HUDEP-2 (cell line): ENCODE measurements around the gene PKD1.
"Not testable (repeated sequence)": the region's sequence is repeated elsewhere in the genome, so short reads cannot be mapped to it uniquely, and the experiment has no call there.

Source experiments
- DNase-seq, 76 experiments: peaks; one replicate each; lab custom pipeline; 2025; ENCODE audit not compliant: unreplicated experiment in 76 of 76; lab: John Stamatoyannopoulos, UW

PKD1 gene

DNA sequence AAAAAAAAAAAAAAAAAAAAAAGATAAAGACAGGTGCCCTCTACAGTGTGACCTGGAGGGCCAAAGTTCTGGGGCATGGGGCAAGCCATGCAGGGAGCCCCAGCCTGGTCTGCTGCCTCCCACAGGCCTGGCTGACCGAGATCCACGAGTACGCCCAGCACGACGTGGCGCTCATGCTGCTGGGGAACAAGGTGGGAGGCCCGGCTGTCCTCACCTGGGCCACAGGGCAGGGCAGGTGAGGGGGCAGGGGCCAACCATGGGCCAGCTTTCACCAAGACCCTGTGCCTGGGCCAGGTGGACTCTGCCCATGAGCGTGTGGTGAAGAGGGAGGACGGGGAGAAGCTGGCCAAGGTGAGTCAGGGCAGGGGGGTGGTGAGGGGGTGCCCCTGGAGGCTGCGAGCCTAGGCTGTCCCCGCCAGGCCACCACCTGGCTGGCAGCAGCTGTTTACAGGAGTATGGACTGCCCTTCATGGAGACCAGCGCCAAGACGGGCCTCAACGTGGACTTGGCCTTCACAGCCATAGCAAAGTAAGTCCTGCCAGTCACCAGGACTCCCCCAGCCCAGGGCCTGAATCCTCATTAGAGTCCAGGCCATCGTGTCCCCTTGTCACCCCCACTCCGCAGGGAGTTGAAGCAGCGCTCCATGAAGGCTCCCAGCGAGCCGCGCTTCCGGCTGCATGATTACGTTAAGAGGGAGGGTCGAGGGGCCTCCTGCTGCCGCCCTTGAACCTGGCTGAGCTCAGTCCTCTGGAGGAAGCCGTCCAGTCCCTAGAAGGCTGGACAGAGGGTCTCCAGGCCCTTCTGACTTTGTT is 17.2 kb upstream of the PKD1 start:
- peak in 24 of 76 experiments; percentile 9 to 65 (median 34) for DNase-seq

GRCh38 chr16:2151188-2152091 is 15.7 kb upstream of the PKD1 start:
- peak in 22 of 76 experiments; percentile 17 to 74 (median 44) for DNase-seq

DNA sequence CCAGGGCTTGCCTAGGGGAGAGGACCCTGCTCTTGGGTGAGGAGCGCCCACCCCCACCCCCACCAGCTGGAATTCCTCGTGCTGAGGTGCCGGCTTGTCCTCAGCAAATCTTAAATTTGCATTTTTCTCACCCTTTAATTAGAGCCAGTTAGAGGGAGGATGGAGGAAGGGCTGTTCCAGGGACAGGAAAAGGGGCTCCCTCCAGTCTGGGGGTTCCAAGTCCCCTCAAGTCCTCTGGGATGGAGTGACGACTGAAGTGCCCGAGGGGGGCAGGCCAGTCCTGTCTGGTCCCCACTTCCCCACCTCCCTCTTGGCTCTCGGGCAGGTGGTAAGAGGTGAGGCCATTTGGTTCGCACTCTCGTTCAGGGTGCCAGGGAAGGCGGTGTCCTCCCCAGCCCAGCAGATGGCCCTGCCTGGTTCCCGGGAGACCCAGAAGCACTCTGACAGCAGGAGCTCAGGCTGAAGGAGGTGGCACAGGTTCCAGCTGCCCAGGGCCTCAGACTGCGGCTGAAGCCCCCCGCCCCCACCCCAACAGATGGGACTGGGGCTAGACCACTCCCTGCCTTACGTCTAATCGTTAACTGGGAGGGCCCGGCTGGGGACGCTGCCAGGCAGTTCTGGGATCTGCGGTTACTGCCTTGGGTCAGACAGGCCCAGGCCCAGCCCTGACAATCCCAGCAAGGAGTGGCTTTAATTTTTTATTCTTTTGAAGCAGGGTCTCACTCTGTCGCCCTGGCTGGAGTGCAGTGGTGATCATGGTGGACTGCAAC is 14.9 kb upstream of the PKD1 start:
- peak in 65 of 76 experiments; percentile 19 to 82 (median 56) for DNase-seq

DNA sequence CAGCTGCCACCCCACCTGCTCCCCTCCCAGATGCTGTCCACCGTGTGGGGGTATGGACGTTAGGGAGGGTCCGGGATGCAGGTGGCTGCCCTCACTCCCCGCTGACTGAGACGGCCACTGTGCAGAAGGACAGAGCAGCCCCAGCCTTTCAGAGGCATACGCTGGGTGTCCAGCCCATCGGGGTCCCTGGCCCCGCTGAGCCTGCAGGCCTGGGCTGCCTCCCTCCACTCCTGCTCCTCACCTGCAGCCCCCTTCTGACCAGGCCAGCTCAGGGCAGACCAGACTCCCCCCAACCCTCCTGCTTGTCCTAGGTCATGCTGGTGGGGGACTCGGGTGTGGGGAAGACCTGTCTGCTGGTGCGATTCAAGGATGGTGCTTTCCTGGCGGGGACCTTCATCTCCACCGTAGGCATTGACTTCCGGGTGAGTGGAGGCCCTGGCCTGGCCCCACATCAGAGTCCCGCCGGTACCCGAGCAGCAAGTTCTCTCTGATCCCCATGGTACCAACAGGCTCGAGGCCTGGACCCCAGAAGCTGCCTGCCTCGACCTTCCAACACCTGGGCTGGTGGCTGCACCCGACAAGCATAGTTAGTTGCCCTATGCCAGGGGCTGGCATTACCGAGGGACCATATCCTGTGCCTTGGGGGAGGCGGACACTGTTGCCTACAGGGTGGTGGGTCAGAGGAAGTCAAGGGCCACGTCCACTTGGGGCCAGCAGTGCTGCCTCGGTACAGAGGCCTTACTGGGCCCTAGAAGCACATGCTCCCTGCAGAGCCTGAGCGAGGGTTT is 14.1 kb upstream of the PKD1 start:
- DNase-seq, result peak in 14 of 76 experiments; percentile 7 to 52 (median 39)

GRCh38 chr16:2148714-2149629 is 13.3 kb upstream of the PKD1 start:
- peak in 7 of 76 experiments; percentile 10 to 43 (median 18) for DNase-seq

GRCh38 chr16:2147981-2148671 is 12.4 kb upstream of the PKD1 start, which contains the start of gene RAB26:
TSS of gene RAB26 (plus strand) at chr16:2148625. CDS start at chr16:2148784, 159 bp downstream.
- peak in 43 of 76 experiments; percentile 20 to 65 (median 35) for DNase-seq

DNA sequence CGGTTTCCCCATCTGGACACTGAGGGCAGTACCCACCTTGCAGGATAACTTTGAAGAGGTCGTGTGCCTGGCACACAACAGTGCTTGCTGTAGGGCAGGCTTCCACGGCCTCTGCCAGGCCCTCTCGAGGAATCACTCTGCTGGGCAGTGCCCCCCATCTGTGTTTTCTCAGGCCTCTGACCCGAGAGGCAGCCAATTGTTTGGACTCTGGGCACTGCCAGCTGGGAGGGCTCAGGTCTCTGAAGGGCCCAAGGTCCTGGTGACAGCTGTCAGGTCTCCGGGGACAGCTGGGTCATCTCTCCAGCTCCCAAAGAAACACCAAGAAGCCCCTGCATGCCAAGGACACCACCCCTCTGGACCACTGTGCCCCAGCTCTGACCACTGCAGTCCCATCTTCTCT is 11.7 kb upstream of the PKD1 start:
- no peak for DNase-seq

- no peak for DNase-seq
Measured at GRCh38 chr16:2145843-2146242, 10.1 kb upstream of the PKD1 start.

- DNase-seq, result no peak
Measured at GRCh38 chr16:2143878-2144485, 8.3 kb upstream of the PKD1 start.

DNA sequence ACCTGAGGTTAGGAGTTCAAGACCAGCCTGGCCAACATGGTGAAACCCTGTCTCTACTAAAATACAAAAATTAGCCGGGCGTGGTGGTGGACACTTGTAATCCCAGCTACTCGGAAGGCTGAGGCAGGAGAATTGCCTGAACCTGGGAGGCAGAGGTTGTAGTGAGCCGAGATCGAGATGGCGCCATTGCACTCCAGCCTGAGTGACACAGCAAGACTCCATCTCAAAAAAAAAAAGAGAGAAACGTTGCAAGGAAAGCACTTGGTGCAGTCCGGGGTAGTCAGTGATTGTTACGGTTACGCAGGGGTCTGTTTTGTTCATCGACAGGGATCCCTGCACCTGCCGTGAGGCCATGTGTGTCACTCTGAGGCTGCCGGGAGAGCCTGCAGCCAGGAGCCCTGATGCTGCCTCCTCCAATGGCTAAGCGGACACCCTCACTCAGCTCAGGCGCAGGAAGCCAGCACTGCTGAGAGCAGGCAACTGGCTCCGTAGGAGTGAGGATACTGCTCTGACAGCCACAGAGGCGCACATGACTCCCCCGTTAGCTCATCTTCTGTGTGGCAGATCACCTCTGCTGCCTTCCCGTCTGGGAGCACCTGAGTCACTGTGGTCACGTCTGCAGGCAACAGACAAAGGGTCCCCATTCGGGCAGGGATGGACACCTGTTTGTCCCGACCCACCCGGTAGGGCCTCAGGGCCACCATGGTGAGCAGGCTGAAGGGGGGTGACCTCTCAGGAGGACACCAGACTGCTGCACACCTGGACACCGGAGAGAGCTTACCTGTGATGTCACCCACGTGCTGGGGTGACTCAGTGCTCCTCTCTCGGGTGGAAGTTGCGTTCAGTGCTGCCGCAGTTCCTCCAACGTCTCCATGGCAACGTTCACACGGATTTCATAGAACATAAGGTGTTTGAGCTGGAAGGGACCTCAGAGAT is 7.5 kb upstream of the PKD1 start:
- no peak for DNase-seq

DNA sequence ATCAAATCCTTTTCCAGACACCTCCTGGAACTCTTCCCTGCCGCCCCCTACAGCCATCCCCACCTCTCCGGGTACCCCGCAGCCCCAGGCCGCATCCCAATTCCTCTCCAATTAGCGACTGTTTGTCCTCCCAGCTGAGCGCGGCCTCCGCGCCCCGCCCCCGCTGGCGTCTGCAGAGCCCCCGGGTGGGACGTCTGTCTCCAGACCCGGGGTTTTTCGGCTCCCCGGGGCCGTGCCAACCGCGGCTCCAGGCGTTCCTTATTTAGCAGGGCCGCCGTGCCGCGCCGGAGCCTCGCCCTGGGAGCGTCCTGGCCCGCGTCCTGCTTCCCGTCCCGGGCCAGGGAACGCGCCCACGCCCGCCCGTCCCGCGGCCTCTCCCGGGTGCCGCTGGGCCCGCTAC is 627 bp downstream of the PKD1 start:
- DNase-seq, result not testable (repeated sequence)

- DNase-seq, result not testable (repeated sequence)
Measured at GRCh38 chr16:2133797-2134196, 1.9 kb downstream of the PKD1 start.

DNA sequence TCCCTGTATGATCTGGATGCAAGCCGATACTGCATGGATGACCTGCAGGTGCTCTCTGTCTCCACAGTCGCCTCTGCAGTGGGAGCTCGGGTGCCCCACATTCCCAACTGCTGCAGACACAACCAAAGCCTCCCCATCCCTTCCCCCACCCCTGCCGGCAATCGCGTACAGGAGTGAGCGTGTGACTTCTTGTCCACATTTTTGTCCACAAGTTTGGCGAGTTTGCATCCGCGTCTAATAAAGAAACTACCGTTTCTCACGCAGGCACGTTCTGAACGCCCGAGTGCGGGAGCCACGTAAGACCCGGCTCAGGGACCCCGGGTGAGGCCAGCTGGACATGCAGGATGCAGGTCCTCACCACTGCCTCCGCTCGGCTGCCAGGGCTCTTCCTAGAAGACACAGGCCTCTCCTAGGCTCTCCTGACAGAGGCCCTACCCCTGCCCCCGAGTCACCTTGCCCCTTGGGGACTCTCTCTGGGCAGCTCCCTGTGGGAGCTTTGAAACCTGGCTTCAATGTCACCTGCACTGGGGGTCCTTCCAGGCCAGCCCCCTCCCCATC is 5.7 kb downstream of the PKD1 start:
- not testable (repeated sequence) for DNase-seq

- DNase-seq, result not testable (repeated sequence)
Measured at GRCh38 chr16:2129251-2129650, 6.4 kb downstream of the PKD1 start.

GRCh38 chr16:2127630-2128280 is 7.9 kb downstream of the PKD1 start:
- DNase-seq, result peak in 1 of 76 experiments; percentile 49
